ENCODE data around the gene GRIK4. TPM values are rescaled to one million over a fixed set of nuclear protein-coding genes. Genes with fewer than 3 reads are reported as not detected.

GRIK4 gene
- total RNA-seq, 2 donors from 2014 or later = 0.15 to 0.20 TPM

DNA sequence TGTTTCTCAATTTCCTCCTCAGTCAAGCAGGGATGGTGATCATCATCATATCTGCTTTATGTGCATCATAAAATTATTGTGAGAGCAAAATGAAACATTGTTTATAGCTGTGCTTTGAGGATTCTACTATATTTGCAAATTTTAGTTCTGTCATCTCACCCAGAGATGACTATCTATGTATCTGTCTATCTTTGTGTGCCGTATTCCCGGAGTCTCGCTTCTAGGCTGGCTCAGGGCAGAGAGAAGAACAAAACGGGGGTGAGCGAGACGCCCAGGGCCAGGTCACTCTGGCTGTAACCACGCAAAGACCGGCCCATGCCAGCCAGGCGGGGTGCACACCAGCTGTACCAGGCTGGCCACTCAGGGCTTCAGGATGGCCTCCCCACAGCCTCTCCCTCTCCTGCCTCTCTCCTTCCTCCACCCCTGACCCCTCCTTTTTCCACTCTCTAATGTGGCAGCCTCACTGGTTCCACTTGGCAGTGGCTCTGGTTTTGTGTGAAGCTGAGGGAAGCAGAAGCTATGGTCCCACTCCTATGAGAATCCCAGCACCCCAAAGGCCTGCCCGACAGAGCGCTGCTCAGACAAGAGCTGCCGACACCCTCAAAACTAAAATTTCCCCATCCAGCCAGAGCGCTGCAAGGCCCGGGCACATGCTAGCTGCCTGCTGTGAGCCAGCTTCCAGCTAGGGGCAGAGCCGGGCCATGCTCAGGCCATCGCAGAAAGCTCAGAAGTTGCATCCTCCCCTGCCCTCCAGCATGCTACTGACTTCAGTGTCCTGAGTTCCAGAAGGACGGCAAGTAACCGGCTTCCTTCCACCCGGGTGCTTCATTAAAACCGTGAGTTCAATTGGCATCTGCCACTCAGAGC is 372.8 kb downstream of the GRIK4 start:
- ATAC-seq (no peak), DNase-seq (no peak)
- intact Hi-C loops (cut with DNase I, micrococcal nuclease) = no loop called here

DNA sequence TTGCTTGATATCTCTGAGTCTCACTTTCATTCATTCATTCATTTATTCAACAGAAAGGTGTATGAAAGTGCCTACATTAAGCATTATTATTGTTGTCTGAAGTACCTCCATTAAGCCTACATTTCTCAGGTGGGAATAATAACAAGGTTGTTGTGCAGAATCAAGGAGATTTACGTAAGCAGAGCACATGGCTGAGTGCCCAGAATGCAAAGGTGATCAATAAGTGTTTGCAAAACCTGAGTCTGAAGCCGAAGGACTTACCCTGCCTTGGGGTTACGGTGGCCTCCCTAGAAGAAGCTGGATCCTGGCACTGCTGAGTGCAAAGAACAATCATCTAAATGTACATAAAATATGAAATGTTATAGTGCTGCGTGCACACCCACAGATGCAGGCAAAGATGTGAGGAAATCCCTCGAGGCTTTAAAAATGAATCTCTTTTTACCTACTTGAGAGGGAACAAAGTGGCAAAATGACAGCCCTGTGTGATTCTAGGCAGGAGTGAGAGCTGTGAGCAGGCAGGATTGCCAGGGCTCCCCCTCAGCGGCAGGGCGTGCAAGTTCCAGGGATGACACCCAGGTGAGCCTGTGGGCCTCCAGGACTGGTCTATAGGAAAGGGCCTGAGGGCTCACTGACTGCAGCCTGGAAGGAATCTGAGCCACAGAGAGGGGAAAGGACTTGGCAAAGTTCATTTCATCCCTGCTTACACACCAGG is 379.2 kb downstream of the GRIK4 start:
- intact Hi-C loops (cut with DNase I, micrococcal nuclease) = no loop called here
- ATAC-seq (no peak), DNase-seq (no peak)

DNA sequence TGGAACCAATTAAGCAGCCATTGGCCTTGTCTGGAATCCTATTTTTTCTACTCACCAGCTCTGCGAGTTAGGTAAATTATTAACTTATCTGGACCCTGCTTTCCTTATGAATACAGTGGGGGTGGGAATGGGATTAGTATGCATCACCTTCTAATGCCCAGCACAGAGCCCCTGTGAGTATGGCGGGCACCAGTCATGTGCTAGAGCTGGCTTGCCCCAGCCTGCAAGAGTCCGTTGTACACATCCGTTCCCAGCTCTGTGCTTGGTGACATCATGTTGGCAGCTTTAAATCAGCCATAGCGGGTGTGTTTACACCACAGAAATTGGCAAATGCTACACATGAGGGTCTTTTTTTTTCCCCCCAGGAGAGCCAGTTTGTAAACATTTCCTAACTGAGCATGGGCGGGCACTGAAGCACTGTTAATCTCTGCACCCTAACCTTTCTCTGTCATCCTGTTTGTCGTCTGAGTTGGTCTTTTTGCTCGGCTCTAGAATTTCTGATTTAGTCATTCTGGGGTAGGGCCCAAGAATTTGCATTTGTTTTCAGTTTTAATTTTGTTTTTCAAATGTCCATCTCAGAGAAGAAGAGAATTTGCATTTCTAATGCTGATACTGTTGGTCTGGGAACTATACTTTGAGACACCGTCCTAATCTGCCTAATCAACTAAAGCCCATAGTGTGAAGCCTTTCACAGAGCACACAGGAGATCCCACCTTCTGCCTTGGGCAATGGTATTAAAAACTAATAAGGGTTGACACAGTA is 382.1 kb downstream of the GRIK4 start:
- DNase-seq (no peak), ATAC-seq (no peak)
- intact Hi-C loops (cut with DNase I, micrococcal nuclease) = no loop called here

DNA sequence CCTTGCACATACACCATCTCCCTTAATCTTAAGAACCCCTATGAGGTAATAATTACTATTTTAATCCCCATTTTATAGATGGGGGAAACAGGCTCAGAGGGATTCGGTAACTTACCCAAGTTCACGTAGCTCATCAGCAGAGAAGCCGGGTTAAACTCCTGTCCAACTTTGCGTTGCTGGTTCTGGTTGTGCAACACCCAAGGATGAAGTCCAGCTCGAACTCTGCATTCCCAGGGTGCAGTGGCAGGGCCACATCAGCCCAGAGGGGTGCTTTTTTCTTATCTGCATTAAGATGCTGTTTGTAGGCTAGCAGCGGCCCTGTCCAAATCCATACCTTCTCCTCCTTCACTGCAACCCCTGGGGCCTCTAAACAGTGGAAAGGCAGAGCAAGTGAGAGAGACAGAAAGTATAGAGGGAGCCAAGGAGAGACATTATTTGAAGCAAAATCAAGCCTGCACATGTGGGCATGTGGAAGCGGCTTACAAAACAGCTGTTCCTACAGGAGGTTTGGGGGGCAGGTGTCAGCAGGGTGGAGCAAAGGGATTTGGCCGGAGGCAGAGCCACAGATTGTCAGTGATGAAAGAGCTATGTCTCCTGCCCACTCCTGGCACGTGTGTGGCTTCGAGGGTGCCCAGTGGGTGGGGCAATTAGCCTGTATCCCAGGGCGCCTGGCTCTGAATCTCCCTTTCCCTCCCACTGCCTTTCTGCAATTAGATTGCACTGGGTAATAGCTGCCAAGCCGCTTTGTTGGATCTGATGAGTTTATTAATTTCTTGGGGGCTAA is 382.8 kb downstream of the GRIK4 start:
- intact Hi-C loops (cut with DNase I, micrococcal nuclease) = no loop called here
- ATAC-seq = no peak
- DNase-seq = no peak

DNA sequence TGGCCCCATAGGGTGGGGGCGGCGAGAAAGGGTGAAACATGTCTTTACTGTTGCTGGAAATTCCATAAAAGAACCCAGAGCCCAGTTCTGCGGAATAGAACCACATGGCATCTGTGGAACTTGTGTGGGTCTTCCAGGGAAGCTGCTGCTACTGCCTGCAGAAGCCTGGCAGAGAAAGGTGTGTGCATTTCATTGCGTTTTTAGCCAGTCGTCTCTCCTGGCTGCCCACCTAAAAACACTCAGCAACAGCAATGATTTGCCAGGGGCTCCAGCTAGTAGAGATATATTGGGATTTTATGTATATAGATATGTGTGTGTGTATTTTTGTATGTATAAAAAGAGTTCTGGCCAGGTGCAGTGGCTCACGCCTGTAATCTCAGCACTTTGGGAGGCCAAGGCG is 385.1 kb downstream of the GRIK4 start:
- intact Hi-C loops (cut with DNase I, micrococcal nuclease) = no loop called here
- ATAC-seq (no peak), DNase-seq (no peak)

DNA sequence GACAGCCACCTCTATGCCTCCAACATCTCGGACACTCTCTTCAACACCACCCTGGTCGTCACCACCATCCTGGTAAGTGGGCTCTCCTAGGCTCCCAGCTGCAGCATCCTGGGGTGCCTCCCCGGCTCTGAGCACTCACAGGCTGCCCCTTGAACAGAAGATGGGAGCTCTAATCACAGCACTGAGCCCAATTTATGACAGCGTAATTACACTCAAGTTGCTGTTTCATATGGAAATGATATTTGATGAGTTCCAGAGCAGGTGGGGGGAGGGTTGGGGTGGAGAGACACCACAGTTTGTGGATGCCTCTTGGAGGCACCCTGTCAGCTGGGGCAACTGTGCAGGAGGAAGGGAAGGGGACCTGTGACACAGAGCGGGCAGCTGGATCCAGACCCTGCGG is 387.0 kb downstream of the GRIK4 start:
- intact Hi-C loops (cut with DNase I, micrococcal nuclease) = no loop called here
- ATAC-seq (no peak), DNase-seq (no peak)

DNA sequence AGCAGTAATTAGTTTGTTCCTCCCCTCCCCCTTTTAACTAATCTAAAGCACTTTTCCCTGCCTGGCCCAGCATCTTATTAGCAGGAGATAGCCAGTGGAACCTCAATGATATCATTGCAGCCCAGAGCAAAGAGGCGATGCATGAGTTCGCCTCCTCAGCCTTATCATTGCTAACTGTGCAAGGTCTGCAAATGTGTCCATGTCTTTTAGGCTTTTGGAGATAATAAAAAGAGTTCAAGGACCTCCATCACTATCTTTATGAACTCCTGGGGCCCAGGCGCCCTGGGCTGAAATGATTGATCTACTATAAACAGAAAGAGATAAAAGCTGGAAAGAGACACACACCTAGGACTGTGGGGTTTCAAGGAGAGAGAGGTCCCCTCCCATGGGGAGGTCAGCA is 388.2 kb downstream of the GRIK4 start:
- intact Hi-C loops (cut with DNase I, micrococcal nuclease) = no loop called here
- DNase-seq (no peak), ATAC-seq (no peak)

DNA sequence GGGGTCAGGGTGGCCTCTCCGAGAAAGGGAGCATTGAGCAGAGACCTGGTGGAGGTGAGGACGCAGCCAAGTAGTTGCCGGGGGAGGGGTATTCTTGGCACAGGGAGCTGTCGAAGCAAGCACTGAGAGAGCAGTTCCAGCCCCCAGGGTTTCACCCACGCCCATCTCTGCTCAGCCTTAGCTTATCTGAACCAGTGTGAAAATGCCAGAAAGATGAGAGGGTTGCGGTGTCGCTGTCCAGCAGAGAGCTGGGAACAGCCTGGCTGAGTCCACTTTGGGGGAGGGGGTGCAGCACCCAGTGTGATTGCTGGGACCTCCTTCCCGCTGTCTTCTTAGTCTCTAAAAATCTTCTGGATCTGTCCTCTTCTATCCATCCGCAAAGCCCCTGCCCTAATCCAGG is 389.1 kb downstream of the GRIK4 start:
- intact Hi-C loops (cut with DNase I, micrococcal nuclease) = no loop called here
- no peak for DNase-seq
- ATAC-seq = no peak

DNA sequence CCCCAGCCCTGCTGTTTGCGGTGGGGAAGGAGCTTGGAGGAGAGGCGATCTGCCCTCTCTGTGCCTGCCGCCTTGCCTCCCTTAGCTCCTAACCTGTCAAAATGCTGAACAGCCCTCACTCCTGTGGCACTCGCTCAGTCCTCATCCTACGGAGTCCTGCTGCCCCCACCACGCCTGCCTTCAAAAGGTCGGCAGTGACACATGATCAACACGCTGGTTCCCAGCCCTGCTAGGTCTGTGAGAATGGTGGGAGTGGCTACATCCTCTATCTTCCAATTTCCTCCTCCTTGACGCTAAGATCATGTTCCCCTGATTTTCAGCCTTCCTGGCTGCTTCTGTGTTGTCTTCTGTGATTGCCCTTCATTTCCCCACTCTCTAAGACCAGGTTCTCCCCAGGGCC is 392.1 kb downstream of the GRIK4 start:
- intact Hi-C loops (cut with DNase I, micrococcal nuclease) = no loop called here
- ATAC-seq (no peak), DNase-seq (no peak)

DNA sequence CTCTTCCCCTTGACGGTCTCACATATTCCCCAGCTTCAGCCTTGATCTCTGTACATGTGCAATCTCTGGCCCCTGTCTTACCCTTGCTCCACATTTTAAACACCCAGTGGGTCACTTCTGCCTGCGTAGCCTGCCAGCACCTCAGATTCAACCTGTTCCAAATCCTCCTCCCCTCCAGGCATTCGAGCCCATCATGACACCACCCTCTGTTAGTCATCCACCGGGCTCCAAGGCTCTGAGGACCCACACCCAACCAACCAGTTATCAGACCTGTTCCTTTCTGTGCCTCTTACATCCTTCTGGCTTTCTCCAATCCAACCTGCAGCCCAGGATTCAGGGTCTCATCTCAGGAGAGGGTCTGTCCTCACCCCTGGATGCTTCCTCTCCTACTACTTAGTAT is 392.6 kb downstream of the GRIK4 start:
- ATAC-seq = no peak
- no peak for DNase-seq
- intact Hi-C loops (cut with DNase I, micrococcal nuclease) = no loop called here

DNA sequence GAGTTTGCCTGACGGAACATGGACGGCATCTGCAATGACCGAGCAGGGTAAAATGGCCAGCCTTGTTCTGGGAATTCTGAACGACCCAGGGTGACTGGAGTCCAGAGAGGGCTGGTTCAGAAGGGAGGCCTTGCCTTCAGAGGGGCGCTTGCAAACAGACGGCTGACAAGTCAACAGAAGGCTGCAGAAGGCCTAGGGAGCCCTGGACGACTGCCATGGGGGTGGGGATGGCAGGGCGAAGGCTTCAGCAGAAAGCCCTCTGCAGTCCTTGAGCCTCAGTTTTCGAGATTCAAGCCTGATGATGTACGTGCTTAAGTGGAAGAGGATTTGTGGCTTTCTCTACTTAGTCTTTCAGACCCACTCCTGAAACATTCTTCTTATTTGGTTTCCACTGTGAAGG is 395.2 kb downstream of the GRIK4 start:
- intact Hi-C loops (cut with DNase I, micrococcal nuclease) = no loop called here
- ATAC-seq (no peak), DNase-seq (no peak)

DNA sequence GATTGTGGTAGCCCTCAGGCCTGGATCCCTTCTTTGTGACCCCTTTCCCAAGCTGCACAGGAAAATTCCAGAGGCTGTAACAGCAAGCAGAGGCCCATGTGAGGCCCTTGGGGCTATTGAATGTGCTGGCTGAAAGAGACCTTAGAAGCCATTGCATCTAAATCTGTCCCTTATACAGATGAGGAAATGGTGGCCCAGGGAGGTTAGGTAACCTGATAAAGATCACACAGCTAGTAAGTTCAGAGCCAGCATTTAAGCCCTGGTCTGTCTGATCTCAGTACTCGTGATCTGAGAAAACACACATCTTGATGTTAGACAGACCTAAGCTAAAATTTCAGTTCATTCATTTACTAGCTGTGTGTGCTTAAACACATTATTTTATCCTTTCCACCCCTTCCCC is 396.4 kb downstream of the GRIK4 start:
- ATAC-seq (no peak), DNase-seq (no peak)
- intact Hi-C loops (cut with DNase I, micrococcal nuclease) = no loop called here

DNA sequence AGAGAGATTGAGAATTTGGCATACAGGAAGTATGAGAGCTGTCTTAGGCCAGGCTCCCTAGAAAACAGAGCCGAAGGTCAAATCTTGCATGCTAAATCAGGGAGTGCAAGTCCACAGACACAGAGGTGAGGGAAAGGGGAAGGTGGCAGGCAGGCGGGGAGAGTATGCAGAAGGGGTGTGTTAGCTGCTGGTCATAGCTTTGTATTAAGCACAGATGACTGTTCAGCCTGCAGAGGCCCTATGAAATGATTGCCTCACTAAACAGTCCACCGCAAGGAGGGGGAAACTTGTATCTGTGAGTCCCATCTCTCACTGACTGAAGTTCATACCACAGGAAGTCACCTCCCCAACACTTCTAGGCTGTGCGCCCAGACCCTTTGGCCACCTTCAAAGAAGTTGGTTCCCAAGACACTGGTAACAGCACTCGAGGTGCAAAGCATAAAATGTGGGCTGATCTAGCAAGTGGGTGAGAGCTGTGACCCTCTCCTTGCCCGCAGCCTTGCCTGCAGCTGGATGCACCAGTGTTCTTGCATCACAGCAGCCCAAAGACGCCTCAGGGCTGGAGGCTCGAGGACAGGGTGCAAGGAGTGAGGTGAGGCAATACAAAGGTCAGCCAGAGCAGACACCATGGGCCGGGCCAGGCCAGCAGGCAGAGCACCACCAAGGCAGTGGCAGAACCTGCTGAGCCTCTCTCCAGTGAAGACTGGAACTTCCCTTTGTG is 397.1 kb downstream of the GRIK4 start:
- intact Hi-C loops (cut with DNase I, micrococcal nuclease) = no loop called here
- no peak for ATAC-seq

DNA sequence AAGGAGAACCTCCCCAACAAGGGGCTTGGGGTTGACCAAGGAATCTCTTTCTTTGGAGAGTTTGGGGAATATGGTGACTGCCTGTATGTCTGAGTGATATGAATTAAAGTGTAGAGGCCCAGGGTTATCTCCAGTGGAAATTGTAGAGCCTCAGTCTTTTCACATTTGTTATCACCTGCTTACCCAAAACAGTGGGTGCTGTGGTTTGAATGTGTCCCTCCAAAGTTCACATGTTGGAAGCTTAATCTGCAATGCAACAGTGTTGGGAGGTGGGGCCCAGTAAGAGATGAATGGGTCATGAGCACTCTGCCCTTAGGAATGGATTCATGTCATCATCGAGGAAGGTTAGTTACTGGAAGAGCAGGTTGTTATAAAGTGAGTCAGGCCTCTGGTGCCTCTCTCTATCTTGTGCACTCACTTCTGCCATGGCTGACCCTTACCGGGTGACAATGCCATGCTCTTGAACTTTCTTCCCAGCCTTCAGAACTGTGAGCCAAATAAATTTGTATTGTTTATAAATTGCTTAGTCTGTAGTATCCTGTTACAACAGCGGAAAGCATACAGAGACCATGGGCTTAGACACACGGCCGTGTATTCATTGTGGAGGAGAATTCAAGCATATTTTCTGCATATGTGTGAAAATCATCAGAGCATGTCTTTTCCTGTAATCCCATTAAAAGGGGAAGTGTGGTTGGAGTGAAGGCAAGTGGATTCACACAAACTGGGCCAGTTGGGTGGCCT is 398.3 kb downstream of the GRIK4 start:
- no peak for DNase-seq

More for the DNA sequence above, 397.1 kb downstream of the GRIK4 start:
- no peak for DNase-seq

DNA sequence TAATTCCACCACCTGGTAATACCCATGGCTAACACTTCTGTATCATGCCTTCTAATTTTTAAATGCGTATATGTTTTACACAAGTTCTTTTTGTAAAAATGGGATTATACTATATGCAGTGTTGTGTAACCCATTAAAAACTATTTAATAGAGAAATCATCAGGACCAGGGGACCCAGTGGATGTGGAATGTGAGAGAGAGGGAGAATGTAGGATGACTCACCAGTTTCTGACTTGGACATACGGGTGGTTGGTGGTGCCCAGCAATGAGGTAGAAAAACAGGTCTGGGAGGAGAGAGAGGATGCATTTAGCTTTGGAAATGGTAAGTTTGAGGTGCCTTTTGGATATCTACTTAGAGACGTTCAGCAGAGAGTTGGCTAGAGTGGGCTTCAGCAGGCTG is 400.4 kb downstream of the GRIK4 start:
- DNase-seq (no peak), ATAC-seq (no peak)
- intact Hi-C loops (cut with DNase I, micrococcal nuclease) = no loop called here

More for the DNA sequence above, 398.3 kb downstream of the GRIK4 start:
- ATAC-seq = no peak
- intact Hi-C loops (cut with DNase I, micrococcal nuclease) = no loop called here

DNA sequence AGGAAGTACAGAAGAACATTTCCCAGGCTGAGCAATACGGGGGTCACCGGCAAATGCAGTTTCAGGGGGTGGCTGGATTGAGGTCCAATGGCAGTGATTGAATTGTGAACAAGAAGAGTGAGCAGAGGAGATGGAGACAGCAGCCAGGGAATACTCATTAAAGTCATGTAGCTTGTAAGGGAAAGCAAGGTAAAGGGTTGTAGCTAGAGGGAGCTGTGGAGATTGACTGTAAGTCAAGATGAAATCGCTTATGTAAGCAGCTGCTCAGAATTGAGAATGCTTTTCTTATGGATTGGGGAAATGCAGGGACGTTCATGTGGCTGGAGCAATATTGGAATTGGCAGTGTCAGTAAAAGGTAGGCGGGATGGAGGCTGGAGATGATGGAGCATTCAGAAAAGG is 401.0 kb downstream of the GRIK4 start:
- intact Hi-C loops (cut with DNase I, micrococcal nuclease) = no loop called here
- DNase-seq = no peak
- ATAC-seq = no peak

DNA sequence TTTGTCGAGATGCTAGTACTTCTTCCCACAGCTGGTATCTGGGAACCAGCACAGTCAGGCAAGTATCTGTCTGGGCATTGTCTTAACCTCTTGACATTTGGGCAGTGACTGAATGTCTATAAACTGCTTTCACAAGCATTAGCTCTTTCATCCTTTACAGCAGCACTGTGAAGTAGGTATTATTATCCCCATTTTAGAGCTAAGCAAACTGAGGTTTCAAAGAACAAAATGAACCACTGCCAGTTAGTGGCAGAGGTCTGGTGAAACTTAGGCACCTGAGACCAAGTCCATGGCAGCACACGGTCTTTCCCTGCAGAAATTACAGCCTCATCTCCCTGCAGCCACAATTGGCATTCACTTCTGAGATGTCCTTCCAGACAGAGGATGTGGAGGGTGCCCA is 401.4 kb downstream of the GRIK4 start:
- ATAC-seq (no peak), DNase-seq (no peak)
- intact Hi-C loops (cut with DNase I, micrococcal nuclease) = no loop called here

DNA sequence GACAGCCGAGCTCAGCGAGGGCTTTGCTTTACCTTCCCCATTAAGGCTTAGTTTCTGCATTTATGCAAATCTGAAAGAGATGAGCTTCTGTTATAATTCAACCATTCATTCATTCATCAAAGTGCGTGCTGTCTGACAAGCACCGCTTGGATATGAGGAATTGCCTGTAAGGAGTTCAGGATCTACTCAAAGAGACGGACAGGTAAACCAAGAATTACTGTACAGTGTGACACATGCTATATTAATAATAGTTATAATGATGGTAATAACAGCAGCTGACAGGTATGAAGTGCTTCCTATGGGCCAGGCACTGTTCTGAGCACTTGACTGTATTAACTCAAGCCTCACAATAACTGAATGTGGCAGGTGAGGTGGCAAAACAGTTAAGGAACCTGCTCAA is 402.5 kb downstream of the GRIK4 start:
- DNase-seq = no peak
- intact Hi-C loops (cut with DNase I, micrococcal nuclease) = no loop called here
- ATAC-seq = no peak
